SKM-1 treated with dmso at 0.1 percent for 144 hours (cell line): ENCODE results near the gene ZDHHC5.
"Not testable (repeated sequence)": the region's sequence is repeated elsewhere in the genome, so short reads cannot be mapped to it uniquely, and the experiment has no call there.

Experiments used
- DNase-seq: peaks from one replicate; lab custom pipeline; 2025; ENCODE audit not compliant: unreplicated experiment; lab: John Stamatoyannopoulos, UW

ZDHHC5 gene

GRCh38 chr11:57644748-57645688, 22.9 kb upstream of the ZDHHC5 start:
- DNase-seq, result peak; percentile 48

DNA sequence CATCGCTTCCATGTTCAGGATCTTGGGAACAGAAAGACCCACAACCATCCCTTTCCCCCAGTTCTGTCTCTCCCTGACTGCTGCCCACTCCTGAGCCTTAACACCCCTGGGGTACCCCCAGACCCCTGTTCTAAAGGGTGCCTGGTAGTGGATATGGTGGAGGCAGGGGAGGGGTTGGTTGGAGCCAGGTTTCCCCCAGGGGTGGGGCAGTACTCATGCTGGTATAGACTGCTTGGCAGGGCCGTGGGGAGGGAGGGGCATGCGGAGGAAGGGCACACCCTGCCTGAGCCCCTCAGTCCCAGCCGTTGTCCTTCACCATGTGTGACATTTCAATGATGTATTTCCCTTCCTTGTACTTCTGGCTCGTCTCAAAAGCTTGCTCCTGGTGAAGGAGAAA, 22.2 kb upstream of the ZDHHC5 start:
- no peak for DNase-seq

- no peak for DNase-seq
Measured at GRCh38 chr11:57646194-57646798, 21.6 kb upstream of the ZDHHC5 start.

- no peak for DNase-seq
Measured at GRCh38 chr11:57646799-57647303, 21.1 kb upstream of the ZDHHC5 start.

DNA sequence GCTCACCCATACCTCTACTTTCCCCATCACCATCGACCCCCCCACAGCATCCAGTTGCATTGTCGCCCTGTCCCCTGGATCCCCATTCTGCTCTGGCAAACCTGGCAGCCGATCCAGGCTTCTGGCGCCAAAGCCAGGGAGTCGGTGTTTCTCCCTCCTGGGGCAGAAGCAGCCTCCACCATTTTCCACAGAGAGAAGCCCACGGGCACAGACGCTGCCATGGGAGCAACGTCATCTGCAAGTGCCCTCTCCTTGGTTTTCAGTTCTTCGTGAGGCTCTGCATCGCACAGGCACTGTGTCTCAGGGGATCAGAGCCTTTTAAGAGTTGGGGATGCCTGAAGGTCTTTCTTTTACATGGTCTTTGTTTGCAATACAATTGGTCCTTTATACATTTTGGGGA, 20.5 kb upstream of the ZDHHC5 start:
- DNase-seq, result no peak

DNA sequence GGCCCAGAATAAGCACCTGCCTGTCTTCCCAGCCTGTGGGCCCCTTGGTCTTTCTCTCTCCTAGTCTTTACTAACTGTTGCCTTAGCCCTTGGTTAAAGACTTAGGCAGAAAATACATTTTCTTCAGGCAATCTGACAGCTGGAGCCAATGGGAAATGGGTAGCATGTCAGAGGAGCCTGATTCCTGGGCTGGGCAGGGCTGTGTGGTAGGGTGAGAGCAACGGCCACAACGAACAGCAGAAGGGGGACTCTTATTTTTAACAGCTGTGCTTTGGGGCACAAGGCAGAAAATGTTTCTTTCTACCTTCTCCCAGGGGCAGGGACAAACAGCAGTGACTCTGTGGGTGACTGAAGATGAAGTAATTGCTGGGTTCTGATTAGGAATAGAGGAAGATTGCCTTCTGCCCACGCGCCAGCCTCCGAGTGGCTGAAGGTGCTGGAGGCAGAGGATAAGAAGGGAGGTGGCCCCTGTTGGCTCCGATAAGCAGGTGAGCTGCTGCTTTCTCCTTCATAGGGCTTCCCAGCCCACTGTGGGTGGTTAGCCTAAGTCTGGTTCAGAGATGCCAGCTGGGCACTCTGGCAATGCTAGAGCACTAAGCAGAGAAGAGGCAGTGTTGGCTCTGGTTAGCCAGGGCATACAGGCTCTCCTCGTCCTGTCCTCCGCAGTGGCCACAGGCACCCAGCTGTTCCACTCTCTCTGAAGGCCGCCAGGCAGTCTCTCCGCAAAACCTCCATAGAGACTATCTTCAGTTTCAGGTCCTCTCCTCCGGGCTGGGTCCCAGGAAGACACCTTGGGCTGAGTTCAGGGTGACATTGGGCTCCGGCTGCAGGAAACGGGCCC, 19.7 kb upstream of the ZDHHC5 start:
- no peak for DNase-seq

- no peak for DNase-seq
Measured at GRCh38 chr11:57648801-57649735, 18.8 kb upstream of the ZDHHC5 start.

DNA sequence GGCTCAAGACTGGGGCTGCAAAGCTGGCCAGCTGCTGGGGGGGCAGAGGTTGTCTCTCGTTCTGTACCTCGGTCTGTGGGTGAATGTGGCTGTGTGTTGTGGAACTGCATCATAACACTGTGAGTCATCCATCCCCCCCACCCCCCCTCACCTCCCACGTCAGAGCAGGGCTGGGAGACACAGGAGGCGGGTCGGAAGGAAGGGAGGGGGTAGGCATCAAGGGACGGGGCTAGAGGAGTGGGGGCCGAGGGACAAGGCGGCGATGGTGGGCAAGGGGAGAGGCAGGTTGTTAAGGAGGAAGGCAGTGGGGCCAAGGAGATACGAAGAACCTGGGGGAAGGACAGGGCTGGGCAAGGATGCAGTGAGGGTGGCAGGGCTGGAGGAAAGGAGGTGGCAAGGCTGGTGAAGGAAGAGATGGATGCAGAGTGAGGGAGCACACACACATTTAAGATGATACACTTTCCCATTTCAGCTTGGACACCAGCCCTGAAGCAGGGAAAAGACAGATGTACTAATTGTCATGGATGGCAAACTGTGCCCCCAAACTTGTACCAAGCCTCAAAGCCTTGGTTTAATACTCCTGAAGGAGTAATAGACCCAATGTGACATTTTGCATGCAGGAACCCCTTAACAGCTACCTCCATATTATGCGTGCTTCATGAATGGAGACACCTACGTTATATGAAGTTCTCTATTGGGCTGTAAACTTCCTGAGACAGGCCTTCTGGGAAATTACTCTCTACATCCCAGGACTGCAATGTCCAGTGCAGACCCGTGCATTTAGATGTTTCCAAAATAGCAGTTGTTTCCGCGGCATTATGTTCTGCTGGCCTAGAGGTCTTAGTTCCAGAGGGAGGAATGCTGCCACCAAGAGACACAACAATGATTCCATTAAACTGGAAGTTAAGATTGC, 17.8 kb upstream of the ZDHHC5 start, which contains the start of gene YPEL4:
YPEL4 (minus strand) TSS at position 87 of the 913 bp plus-strand sequence. CDS start 2,805 bp downstream, outside the sequence.
- no peak for DNase-seq

DNA sequence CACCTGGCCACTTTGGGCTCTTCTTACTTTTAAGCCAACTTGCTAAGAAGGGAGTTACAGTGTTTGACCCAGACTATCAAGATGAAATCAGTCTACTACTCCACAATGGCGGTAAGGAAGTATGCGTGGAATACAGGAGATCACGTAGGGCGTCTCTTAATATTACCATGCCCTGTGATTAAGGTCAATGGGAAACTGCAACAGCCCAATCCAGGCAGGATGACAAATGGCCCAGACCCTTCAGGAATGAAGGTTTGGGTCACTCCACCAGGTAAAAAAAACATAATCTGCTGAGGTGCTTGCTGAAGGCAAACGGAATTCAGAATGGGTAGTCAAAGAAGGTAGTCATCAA, 17.2 kb upstream of the ZDHHC5 start:
- DNase-seq, result no peak

GRCh38 chr11:57651408-57651807, 16.5 kb upstream of the ZDHHC5 start:
- no peak for DNase-seq

- not testable (repeated sequence) for DNase-seq
Measured at GRCh38 chr11:57652230-57652629, 15.7 kb upstream of the ZDHHC5 start.

DNA sequence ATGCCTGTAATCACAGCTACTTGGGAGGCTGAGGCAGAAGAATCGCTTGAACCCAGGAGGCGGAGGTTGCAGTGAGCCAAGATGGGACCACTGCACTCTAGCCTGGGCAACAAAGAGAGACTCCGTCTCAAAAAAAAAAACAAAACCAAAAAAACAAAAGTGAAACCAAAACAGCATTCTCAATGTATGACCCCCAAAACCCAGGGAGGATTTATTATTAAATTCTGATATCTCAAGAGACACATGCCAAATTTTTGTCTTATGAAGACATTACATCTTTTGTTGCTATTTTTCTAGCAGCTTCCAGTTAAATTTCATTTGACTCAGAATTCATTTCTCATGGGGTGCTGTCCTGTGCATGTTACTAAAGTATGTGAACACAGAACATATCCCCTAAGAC, 15.3 kb upstream of the ZDHHC5 start:
- no peak for DNase-seq

- DNase-seq, result peak; percentile 16
Measured at GRCh38 chr11:57653163-57653562, 14.8 kb upstream of the ZDHHC5 start.

DNA sequence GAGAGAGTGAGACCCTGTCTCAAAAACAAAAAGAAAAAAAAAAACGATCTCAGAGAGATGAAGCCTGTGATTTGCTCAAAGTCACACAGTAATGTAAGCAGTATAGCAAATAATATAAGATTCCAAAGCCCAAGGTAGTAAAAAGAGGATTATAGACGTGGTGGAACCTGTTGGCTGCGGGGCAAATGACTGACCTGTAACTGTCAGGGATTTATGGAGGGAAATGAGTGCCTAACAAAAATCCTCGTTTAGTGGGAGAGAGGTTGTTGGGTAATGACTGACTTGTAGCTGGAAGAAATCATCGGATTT, 11.1 kb upstream of the ZDHHC5 start:
- DNase-seq, result no peak

- DNase-seq, result peak; percentile 98
Measured at GRCh38 chr11:57657194-57658022, 10.5 kb upstream of the ZDHHC5 start, which contains the start of gene CLP1. TSS of gene CLP1 (plus strand) at chr11:57657762. CDS start at chr11:57659477, 1,715 bp downstream.

- DNase-seq, result no peak
Measured at GRCh38 chr11:57658023-57658361, 9.9 kb upstream of the ZDHHC5 start.

DNA sequence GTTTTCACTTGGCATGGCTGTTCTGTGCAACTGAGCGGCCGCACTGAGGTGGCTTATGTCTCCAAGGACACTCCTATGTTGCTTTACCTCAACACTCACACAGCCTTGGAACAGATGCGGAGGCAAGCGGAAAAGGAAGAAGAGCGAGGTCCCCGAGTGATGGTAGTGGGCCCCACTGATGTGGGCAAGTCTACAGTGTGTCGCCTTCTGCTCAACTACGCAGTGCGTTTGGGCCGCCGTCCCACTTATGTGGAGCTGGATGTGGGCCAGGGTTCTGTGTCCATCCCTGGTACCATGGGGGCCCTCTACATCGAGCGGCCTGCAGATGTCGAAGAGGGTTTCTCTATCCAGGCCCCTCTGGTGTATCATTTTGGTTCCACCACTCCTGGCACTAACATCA, 8.2 kb upstream of the ZDHHC5 start:
- no peak for DNase-seq

DNA sequence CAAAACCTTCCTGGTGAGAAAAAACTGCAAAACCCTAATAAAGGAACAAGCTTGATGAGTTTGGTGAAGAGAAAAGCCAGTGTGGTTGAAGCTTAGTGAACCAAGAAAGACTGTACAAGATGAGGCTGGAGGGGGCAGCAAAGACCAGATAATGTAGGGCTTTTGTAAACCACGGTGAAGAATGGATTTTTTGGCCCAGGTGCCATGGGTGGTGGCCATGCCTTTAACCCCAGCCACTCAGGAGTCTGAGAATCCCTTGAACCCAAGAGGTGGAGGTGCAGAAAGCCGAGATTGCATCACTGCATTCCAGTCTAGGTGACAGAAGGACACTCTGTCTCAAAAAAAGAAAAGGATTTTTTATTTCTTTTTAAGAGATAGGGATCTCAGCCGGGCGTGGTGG, 5.0 kb upstream of the ZDHHC5 start:
- DNase-seq, result no peak
